Thymus (tissue), 11 donors: Measurements from ENCODE around the gene PHAF1. TPM values are rescaled to one million over a fixed set of nuclear protein-coding genes. Genes with fewer than 3 reads are reported as not detected.
A peak's percentile ranks its signal among the peaks of the same experiment; 100 is the strongest.

Source experiments
- DNase-seq, 9 donors: peaks; one replicate each; pipeline ENCODE4 v3.0.0-alpha.2; 2013; ENCODE audit warnings: low spot score in 9 of 9, low read depth in 6 of 9, missing footprints in 1 of 9
- H3K27ac ChIP-seq, 2 donors: one replicate each; pipeline ENCODE4 v1.5.1; 2013; ENCODE audit warnings: control low read depth in 1 of 2, low read depth in 1 of 2, low read length in 1 of 2, mild to moderate bottlenecking in 1 of 2, moderate library complexity in 1 of 2
- H3K27me3 ChIP-seq, 2 donors: one replicate each; pipeline ENCODE4 v1.5.1; 2013; ENCODE audit warnings: low read length in 1 of 2; ENCODE audit not compliant: control insufficient read depth in 2 of 2, insufficient read depth in 1 of 2
- H3K36me3 ChIP-seq, 2 donors: one replicate each; pipeline ENCODE4 v1.5.1; 2013; ENCODE audit warnings: low read length in 1 of 2, mild to moderate bottlenecking in 1 of 2, moderate library complexity in 1 of 2; ENCODE audit not compliant: control insufficient read depth in 2 of 2, insufficient read depth in 2 of 2
- H3K4me1 ChIP-seq, 2 donors: one replicate each; pipeline ENCODE4 v1.5.1; 2013; ENCODE audit warnings: low read length in 2 of 2; ENCODE audit not compliant: control insufficient read depth in 2 of 2, insufficient read depth in 2 of 2
- H3K4me3 ChIP-seq, 2 donors: one replicate each; pipeline ENCODE4 v1.5.1; 2013; ENCODE audit warnings: low read length in 2 of 2, control low read depth in 1 of 2, mild to moderate bottlenecking in 1 of 2
- H3K9me3 ChIP-seq, 2 donors: one replicate each; pipeline ENCODE4 v1.5.1; 2013; ENCODE audit warnings: low read length in 1 of 2, mild to moderate bottlenecking in 1 of 2; ENCODE audit not compliant: control insufficient read depth in 2 of 2, insufficient read depth in 1 of 2
- WGBS: extraction: QIAGEN DNeasy Blood & Tissue Kit; methylation state at CpG from one replicate; pipeline ENCODE4 v1.1.7; 2013; 5-methylcytosine and 5-hydroxymethylcytosine counted together
- polyA plus RNA-seq: library from polyadenylated mRNA; stranded (reverse); fragments of 200-250 nt; gene quantifications from one replicate; pipeline ENCODE4 v1.2.3, GENCODE V29; 2013
- total RNA-seq: library from RNA; stranded (reverse); fragments of 120-200 nt; gene quantifications from one replicate; pipeline ENCODE4 v1.2.4, GENCODE V29; 2013
- donor health status: healthy.

PHAF1 gene
- total and polyA plus RNA-seq, 2 donors, result 7.7 to 12.0 TPM

- H3K9me3 ChIP-seq, result no peaks in the 10 kb centered on the region
- H3K4me1 ChIP-seq, result peaks cover 19 to 21% of the 10 kb centered on the region in 2 donors
- DNase-seq, result peak; percentile 70 to 93 (median 81)
- peak within 1 kb of the TSS; percentile 89 to 97 for H3K4me3 ChIP-seq
- peaks cover 0 to 16% of the 10 kb centered on the region in 2 donors for H3K27me3 ChIP-seq
- WGBS, result under 1% methylated on average over 54 of the region's 54 CpGs
- H3K36me3 ChIP-seq, result peaks cover 29 to 39% of the 10 kb centered on the region in 2 donors
- H3K27ac ChIP-seq, result peak within 1 kb of the TSS; percentile 43 to 64
Measured at GRCh38 chr16:67191995-67192681, 82.4 kb downstream of the PHAF1 start, which contains the start of gene E2F4. Gene E2F4, plus strand, starts transcription at chr16:67192155. Its CDS starts 73 bp downstream, at chr16:67192228.

DNA sequence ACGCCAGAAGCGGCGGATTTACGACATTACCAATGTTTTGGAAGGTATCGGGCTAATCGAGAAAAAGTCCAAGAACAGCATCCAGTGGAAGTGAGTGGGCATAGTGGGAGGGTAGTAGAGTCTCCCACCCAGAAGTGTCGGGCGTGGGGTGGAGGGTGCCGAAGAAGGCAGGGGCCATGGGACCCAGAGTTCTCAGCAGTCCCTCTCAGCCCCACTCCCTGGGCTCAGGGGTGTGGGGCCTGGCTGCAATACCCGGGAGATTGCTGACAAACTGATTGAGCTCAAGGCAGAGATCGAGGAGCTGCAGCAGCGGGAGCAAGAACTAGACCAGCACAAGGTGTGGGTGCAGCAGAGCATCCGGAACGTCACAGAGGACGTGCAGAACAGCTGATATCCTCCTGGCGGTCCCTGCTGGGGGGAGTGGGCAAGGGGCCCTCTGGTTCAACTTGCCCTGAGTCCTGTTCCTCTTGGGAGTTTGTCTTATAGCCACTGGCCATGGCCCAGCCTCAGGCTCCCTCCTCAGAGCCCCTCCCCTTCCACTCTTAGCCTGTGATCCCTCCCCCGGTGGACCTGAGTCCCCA lies 83.1 kb downstream of the PHAF1 start:
- peaks cover 0 to 10% of the 10 kb centered on the region in 2 donors for H3K27me3 ChIP-seq
- H3K36me3 ChIP-seq, result peaks cover 36 to 46% of the 10 kb centered on the region in 2 donors
- H3K9me3 ChIP-seq, result no peaks in the 10 kb centered on the region
- 50% methylated on average over 17 of the region's 17 CpGs for WGBS
- DNase-seq, result no peak
- no peak overlapping the region for H3K27ac ChIP-seq
- H3K4me1 ChIP-seq, result peaks cover 19 to 21% of the 10 kb centered on the region in 2 donors
- H3K4me3 ChIP-seq, result peak overlapping the region; percentile 89 to 97

DNA sequence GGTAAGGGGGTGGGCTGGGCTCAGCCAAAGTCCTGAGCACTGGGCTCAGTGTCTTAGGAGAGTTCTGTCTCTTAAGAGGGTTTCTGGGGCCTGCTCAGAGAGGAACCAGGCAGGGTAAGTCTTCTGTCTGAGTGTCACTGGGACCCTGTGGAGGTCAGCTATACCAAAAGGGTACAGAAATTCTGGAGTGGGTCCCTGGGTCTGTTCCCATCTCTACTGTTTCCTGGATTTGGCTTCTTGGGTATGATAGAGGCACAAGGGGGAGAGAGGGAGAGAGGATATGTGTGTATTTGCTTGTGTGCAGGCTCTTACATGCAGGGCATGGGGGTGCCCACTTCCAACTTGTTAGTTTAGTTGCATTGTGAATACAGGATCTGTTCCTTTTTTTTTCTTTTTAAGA lies 83.8 kb downstream of the PHAF1 start:
- peaks cover 43 to 52% of the 10 kb centered on the region in 2 donors for H3K36me3 ChIP-seq
- peaks cover 19 to 21% of the 10 kb centered on the region in 2 donors for H3K4me1 ChIP-seq
- H3K4me3 ChIP-seq, result no peak overlapping the region
- H3K9me3 ChIP-seq, result no peaks in the 10 kb centered on the region
- H3K27ac ChIP-seq, result no peak overlapping the region
- H3K27me3 ChIP-seq, result peaks cover 0 to 9% of the 10 kb centered on the region in 2 donors
- DNase-seq, result no peak

- no peak for DNase-seq
- H3K9me3 ChIP-seq, result no peaks in the 10 kb centered on the region
- peaks cover 0 to 7% of the 10 kb centered on the region in 2 donors for H3K27me3 ChIP-seq
- H3K4me1 ChIP-seq, result peaks cover 19 to 21% of the 10 kb centered on the region in 2 donors
- WGBS, result 96% methylated on average over 6 of the region's 6 CpGs
- H3K36me3 ChIP-seq, result peaks cover 49 to 54% of the 10 kb centered on the region in 2 donors
- H3K4me3 ChIP-seq, result no peak overlapping the region
- no peak overlapping the region for H3K27ac ChIP-seq
Measured at GRCh38 chr16:67194260-67194659, 84.5 kb downstream of the PHAF1 start.

- 97% methylated on average over 5 of the region's 5 CpGs for WGBS
- DNase-seq, result no peak
- peaks cover 61 to 63% of the 10 kb centered on the region in 2 donors for H3K36me3 ChIP-seq
- peaks cover 19 to 21% of the 10 kb centered on the region in 2 donors for H3K4me1 ChIP-seq
- H3K27ac ChIP-seq, result no peak overlapping the region
- H3K4me3 ChIP-seq, result no peak overlapping the region
- no peaks in the 10 kb centered on the region for H3K27me3 ChIP-seq
- no peaks in the 10 kb centered on the region for H3K9me3 ChIP-seq
Measured at GRCh38 chr16:67195676-67196075, 85.9 kb downstream of the PHAF1 start.

- 98% methylated on average over 1 of the region's 1 CpG for WGBS
- H3K27me3 ChIP-seq, result no peaks in the 10 kb centered on the region
- H3K27ac ChIP-seq, result no peak overlapping the region
- no peak for DNase-seq
- H3K36me3 ChIP-seq, result peaks cover 68 to 75% of the 10 kb centered on the region in 2 donors
- peaks cover 13 to 15% of the 10 kb centered on the region in 2 donors for H3K4me1 ChIP-seq
- H3K4me3 ChIP-seq, result no peak overlapping the region
- H3K9me3 ChIP-seq, result no peaks in the 10 kb centered on the region
Measured at GRCh38 chr16:67196881-67197280, 87.1 kb downstream of the PHAF1 start.

- H3K4me3 ChIP-seq, result no peak overlapping the region
- WGBS, result 90% methylated on average over 6 of the region's 6 CpGs
- no peak overlapping the region for H3K27ac ChIP-seq
- peaks cover 76 to 83% of the 10 kb centered on the region in 2 donors for H3K36me3 ChIP-seq
- peaks cover 9 to 11% of the 10 kb centered on the region in 2 donors for H3K4me1 ChIP-seq
- H3K27me3 ChIP-seq, result no peaks in the 10 kb centered on the region
- DNase-seq, result no peak
- H3K9me3 ChIP-seq, result no peaks in the 10 kb centered on the region
Measured at GRCh38 chr16:67197704-67198103, 88.0 kb downstream of the PHAF1 start.

Other genes with a start within 250 kb of the PHAF1 start
- 2.5 TPM for gene PDP2, start 229.4 kb upstream of the PHAF1 start, total RNA-seq
- gene PDP2, start 229.4 kb upstream of the PHAF1 start, polyA plus RNA-seq, result 2.8 TPM
- 0.05 TPM for gene CDH16, start 191.1 kb upstream of the PHAF1 start, total RNA-seq
- gene CDH16, start 191.1 kb upstream of the PHAF1 start, polyA plus RNA-seq, result 0.78 TPM
- gene RRAD, start 184.4 kb upstream of the PHAF1 start, total RNA-seq, result 0.85 TPM
- 13.3 TPM for gene RRAD, start 184.4 kb upstream of the PHAF1 start, polyA plus RNA-seq
- gene CIAO2B, start 175.5 kb upstream of the PHAF1 start, total RNA-seq, result 118 TPM
- gene CIAO2B, start 175.5 kb upstream of the PHAF1 start, polyA plus RNA-seq, result 141 TPM
- 15.8 TPM for gene CES2, start 174.4 kb upstream of the PHAF1 start, total RNA-seq
- 16.7 TPM for gene CES2, start 174.4 kb upstream of the PHAF1 start, polyA plus RNA-seq
- 0.09 TPM for gene CES3, start 148.7 kb upstream of the PHAF1 start, total RNA-seq
- 0.32 TPM for gene CES3, start 148.7 kb upstream of the PHAF1 start, polyA plus RNA-seq
- 2.1 TPM for gene CES4A, start 121.4 kb upstream of the PHAF1 start, total RNA-seq
- 14.6 TPM for gene CES4A, start 121.4 kb upstream of the PHAF1 start, polyA plus RNA-seq
- 54.3 TPM for gene CBFB, start 80.8 kb upstream of the PHAF1 start, total RNA-seq
- gene CBFB, start 80.8 kb upstream of the PHAF1 start, polyA plus RNA-seq, result 49.4 TPM
- 1.3 TPM for gene B3GNT9, start 41.1 kb downstream of the PHAF1 start, total RNA-seq
- gene B3GNT9, start 41.1 kb downstream of the PHAF1 start, polyA plus RNA-seq, result 3.2 TPM
- gene TRADD, start 50.0 kb downstream of the PHAF1 start, total RNA-seq, result 12.5 TPM
- 33.9 TPM for gene TRADD, start 50.0 kb downstream of the PHAF1 start, polyA plus RNA-seq
- 2.0 TPM for gene FBXL8, start 50.0 kb downstream of the PHAF1 start, total RNA-seq
- gene FBXL8, start 50.0 kb downstream of the PHAF1 start, polyA plus RNA-seq, result 12.0 TPM
- gene HSF4, start 54.8 kb downstream of the PHAF1 start, total RNA-seq, result 4.1 TPM
- 50.8 TPM for gene HSF4, start 54.8 kb downstream of the PHAF1 start, polyA plus RNA-seq
- gene NOL3, start 60.6 kb downstream of the PHAF1 start, total RNA-seq, result 2.3 TPM
- 28.2 TPM for gene NOL3, start 60.6 kb downstream of the PHAF1 start, polyA plus RNA-seq
- gene MATCAP1, start 74.0 kb downstream of the PHAF1 start, total RNA-seq, result 5.2 TPM
- 24.6 TPM for gene MATCAP1, start 74.0 kb downstream of the PHAF1 start, polyA plus RNA-seq
- 0.57 TPM for gene EXOC3L1, start 80.2 kb downstream of the PHAF1 start, total RNA-seq
- 2.2 TPM for gene EXOC3L1, start 80.2 kb downstream of the PHAF1 start, polyA plus RNA-seq
- gene E2F4, start 82.2 kb downstream of the PHAF1 start, total RNA-seq, result 47.7 TPM
- 46.9 TPM for gene E2F4, start 82.2 kb downstream of the PHAF1 start, polyA plus RNA-seq
- 2.3 TPM for gene ELMO3, start 89.2 kb downstream of the PHAF1 start, total RNA-seq
- gene ELMO3, start 89.2 kb downstream of the PHAF1 start, polyA plus RNA-seq, result 15.3 TPM
- 35.2 TPM for gene TMEM208, start 117.2 kb downstream of the PHAF1 start, total RNA-seq
- gene TMEM208, start 117.2 kb downstream of the PHAF1 start, polyA plus RNA-seq, result 71.8 TPM
- gene FHOD1, start 137.5 kb downstream of the PHAF1 start, total RNA-seq, result 5.6 TPM
- 27.8 TPM for gene FHOD1, start 137.5 kb downstream of the PHAF1 start, polyA plus RNA-seq
- 0.09 TPM for gene SLC9A5, start 139.0 kb downstream of the PHAF1 start, total RNA-seq
- gene SLC9A5, start 139.0 kb downstream of the PHAF1 start, polyA plus RNA-seq, result 1.1 TPM
- 12.6 TPM for gene PLEKHG4, start 169.6 kb downstream of the PHAF1 start, total RNA-seq
- 16.8 TPM for gene PLEKHG4, start 169.6 kb downstream of the PHAF1 start, polyA plus RNA-seq
- 0.19 TPM for gene KCTD19, start 216.8 kb downstream of the PHAF1 start, total RNA-seq
- 0.34 TPM for gene KCTD19, start 216.8 kb downstream of the PHAF1 start, polyA plus RNA-seq
- 0.19 TPM for gene LRRC36, start 216.9 kb downstream of the PHAF1 start, total RNA-seq
- 0.78 TPM for gene LRRC36, start 216.9 kb downstream of the PHAF1 start, polyA plus RNA-seq